HG03095 (cell line): ENCODE measurements around the gene NOC2L.

Source experiments
- ATAC-seq: cut with Tn5 transposase; IDR thresholded peaks from one replicate; pipeline ENCODE4 v1.9.1; 2021; ENCODE audit warnings: moderate library complexity; ENCODE audit not compliant: unreplicated experiment

NOC2L gene

GRCh38 chr1:943545-944340, 15.3 kb downstream of the NOC2L start:
- ATAC-seq, result no peak

- no peak for ATAC-seq
Observed at GRCh38 chr1:942864-943533, 16.1 kb downstream of the NOC2L start.

GRCh38 chr1:942411-942821, 16.6 kb downstream of the NOC2L start:
- no peak for ATAC-seq

- no peak for ATAC-seq
Observed at GRCh38 chr1:941588-942383, 17.3 kb downstream of the NOC2L start.

- no peak for ATAC-seq
Observed at GRCh38 chr1:941015-941587, 18.0 kb downstream of the NOC2L start.

- ATAC-seq, result no peak
Observed at GRCh38 chr1:940107-941014, 18.7 kb downstream of the NOC2L start.

GRCh38 chr1:939511-940106, 19.4 kb downstream of the NOC2L start:
- no peak for ATAC-seq

- no peak for ATAC-seq
Observed at GRCh38 chr1:938711-939489, 20.2 kb downstream of the NOC2L start.

- no peak for ATAC-seq
Observed at GRCh38 chr1:938088-938683, 20.9 kb downstream of the NOC2L start.

- ATAC-seq, result no peak
Observed at GRCh38 chr1:937521-937920, 21.5 kb downstream of the NOC2L start.

- no peak for ATAC-seq
Observed at GRCh38 chr1:936348-937264, 22.4 kb downstream of the NOC2L start.

- no peak for ATAC-seq
Observed at GRCh38 chr1:935751-936231, 23.3 kb downstream of the NOC2L start.

GRCh38 chr1:934991-935750, 23.9 kb downstream of the NOC2L start:
- no peak for ATAC-seq

GRCh38 chr1:933603-933940, 25.5 kb downstream of the NOC2L start:
- no peak for ATAC-seq

GRCh38 chr1:932776-933602, 26.1 kb downstream of the NOC2L start:
- ATAC-seq, result no peak

GRCh38 chr1:932173-932510, 26.9 kb downstream of the NOC2L start:
- no peak for ATAC-seq
